Keratinocyte (primary cell): ENCODE data around the gene GRM7. TPM values are rescaled to one million over a fixed set of nuclear protein-coding genes. Genes with fewer than 3 reads are reported as not detected.

Experiments used
- DNase-seq: peaks from one replicate; pipeline ENCODE4 v3.0.0-alpha.2; 2011; ENCODE audit warnings: low read depth, missing footprints, low spot score
- FAIRE-seq: peaks from 2 replicates; lab custom pipeline; 2011; peaks lifted over from hg19 to GRCh38; lab: Jason Lieb, UNC
- H2AFZ ChIP-seq: 2 replicates; pipeline ENCODE4 v1.6.0; 2012; ENCODE audit warnings: low read length, control low read depth, inconsistent platforms; ENCODE audit not compliant: control insufficient read depth
- H3K27ac ChIP-seq: 2 replicates; pipeline ENCODE4 v1.5.1; 2011; ENCODE audit warnings: low read length; ENCODE audit not compliant: control insufficient read depth, insufficient read depth
- H3K27me3 ChIP-seq: 3 replicates; pipeline ENCODE4 v1.6.0; 2011; ENCODE audit warnings: low read length; ENCODE audit not compliant: control insufficient read depth, insufficient read depth; ENCODE audit errors: extremely low read depth
- H3K36me3 ChIP-seq, 2 experiments: 2 replicates in 1 of 2; 3 replicates in 1 of 2; pipeline ENCODE4 v1.5.1; 2011; ENCODE audit warnings: low read length in 2 of 2, mild to moderate bottlenecking in 1 of 2; ENCODE audit not compliant: control insufficient read depth in 2 of 2, insufficient read depth in 2 of 2; ENCODE audit errors: extremely low read depth in 1 of 2
- H3K4me1 ChIP-seq: 3 replicates; pipeline ENCODE4 v1.5.1; 2011; ENCODE audit warnings: low read length; ENCODE audit not compliant: control insufficient read depth, insufficient read depth; ENCODE audit errors: extremely low read depth
- H3K4me2 ChIP-seq: 3 replicates; pipeline ENCODE4 v1.6.0; 2011; ENCODE audit warnings: low read depth, low read length; ENCODE audit not compliant: control insufficient read depth, insufficient read depth; ENCODE audit errors: extremely low read depth
- H3K4me3 ChIP-seq, 3 experiments: fragments of 200-600 bp in 1 of 3; sonication (generic) in 1 of 3; 2 replicates in 2 of 3; 3 replicates in 1 of 3; pipeline ENCODE4 v1.5.1; 2011 to 2016; ENCODE audit warnings: low read length in 3 of 3, mild to moderate bottlenecking in 3 of 3, control low read depth in 2 of 3, inconsistent platforms in 1 of 3, low read depth in 1 of 3, mixed read lengths in 1 of 3, mixed run types in 1 of 3, moderate library complexity in 1 of 3; ENCODE audit not compliant: control insufficient read depth in 2 of 3, insufficient read depth in 2 of 3; ENCODE audit errors: extremely low read depth in 1 of 3
- H3K79me2 ChIP-seq: 2 replicates; pipeline ENCODE4 v1.6.0; 2012; ENCODE audit warnings: low read length; ENCODE audit not compliant: control insufficient read depth, insufficient read depth
- H3K9ac ChIP-seq: 3 replicates; pipeline ENCODE4 v1.6.0; 2011; ENCODE audit warnings: low read length; ENCODE audit not compliant: control insufficient read depth, insufficient read depth; ENCODE audit errors: extremely low read depth
- H3K9me1 ChIP-seq: 3 replicates; pipeline ENCODE4 v1.6.0; 2011; ENCODE audit warnings: low read length; ENCODE audit not compliant: control insufficient read depth, insufficient read depth; ENCODE audit errors: extremely low read depth
- H3K9me3 ChIP-seq: 2 replicates; pipeline ENCODE4 v1.5.1; 2012; ENCODE audit warnings: low read depth, low read length; ENCODE audit not compliant: control insufficient read depth
- H4K20me1 ChIP-seq: 3 replicates; pipeline ENCODE4 v1.6.0; 2011; ENCODE audit warnings: low read length; ENCODE audit not compliant: control insufficient read depth, insufficient read depth; ENCODE audit errors: extremely low read depth
- CTCF ChIP-seq, 3 experiments: IDR thresholded peaks in 1 of 3; conservative IDR thresholded peaks in 1 of 3; optimal IDR thresholded peaks in 1 of 3; 2 replicates in 2 of 3; 3 replicates in 1 of 3; pipeline versions ENCODE3 to v1.5.1; 2011; ENCODE audit warnings: low read length in 3 of 3, mild to moderate bottlenecking in 3 of 3, moderate library complexity in 2 of 3, control low read depth in 1 of 3, inconsistent platforms in 1 of 3; ENCODE audit not compliant: insufficient read depth in 2 of 3; ENCODE audit errors: extremely low read depth in 1 of 3
- EZH2 ChIP-seq: IDR thresholded peaks from one replicate; pipeline ENCODE4 v1.6.1; 2012; ENCODE audit warnings: inconsistent platforms, mild to moderate bottlenecking, low read length, moderate library complexity
- dilution Hi-C: fragments of 300-500 bp; cut with MboI; formaldehyde crosslinking; loops from one replicate; pipeline ENCODE4 v1.7.0; 2020; ENCODE audit warnings: low sequenced_read_pairs; ENCODE audit not compliant: extremely low pct_ligation_motif_present
- polyA plus RNA-seq, 5 experiments: library from polyadenylated mRNA; depleted of rRNA in 3 of 5; stranded (reverse) in 3 of 5; stranded (forward) in 1 of 5; unstranded in 1 of 5; fragments of >200 nt; gene quantifications; 1 replicate in 1 of 5; 2 replicates in 3 of 5; 3 replicates in 1 of 5; pipeline versions ENCODE4 v1.2.1 to v1.2.3, GENCODE V29; 2011 to 2012; ENCODE audit warnings: missing spikeins in 2 of 5, low read depth in 1 of 5, low replicate concordance in 1 of 5

The GRM7 gene
- polyA plus RNA-seq, 1 donor (not counting 4 experiments of a cell fraction or from before 2014, with no cell fraction given), result not detected

- no peak overlapping the region for H3K9ac ChIP-seq
- no peak overlapping the region for H3K27ac ChIP-seq
- no peak for FAIRE-seq
- no peak overlapping the region for H3K4me2 ChIP-seq
- no peaks in the 10 kb centered on the region for H3K9me1 ChIP-seq
- H2AFZ ChIP-seq, result no peak overlapping the region
- H3K4me1 ChIP-seq, result no peaks in the 10 kb centered on the region
- DNase-seq, result no peak
- no peaks in the 10 kb centered on the region for H3K9me3 ChIP-seq
- H4K20me1 ChIP-seq, result no peaks in the 10 kb centered on the region
- TF ChIP-seq EZH2, result no peak
- no peak for TF ChIP-seq CTCF (optimal IDR thresholded peaks at IDR 0.05 in 1 of 3, IDR thresholded peaks at IDR 0.05 in 1 of 3, conservative IDR thresholded peaks at IDR 0.05 in 1 of 3; ENCODE audit: extremely low read depth in 1 of 3, insufficient read depth in 2 of 3, low read length in 3 of 3)
- no peaks in the 10 kb centered on the region for H3K27me3 ChIP-seq
- dilution Hi-C loops, result no loop called here
- H3K4me3 ChIP-seq, result no peak overlapping the region
- no peaks in the 10 kb centered on the region for H3K79me2 ChIP-seq
- H3K36me3 ChIP-seq, result no peaks in the 10 kb centered on the region
These were observed 905.6 kb downstream of the GRM7 start for GRCh38 chr3:7766530-7766929.

- TF ChIP-seq EZH2, result no peak
- no peak for TF ChIP-seq CTCF (optimal IDR thresholded peaks at IDR 0.05 in 1 of 3, IDR thresholded peaks at IDR 0.05 in 1 of 3, conservative IDR thresholded peaks at IDR 0.05 in 1 of 3; ENCODE audit: extremely low read depth in 1 of 3, insufficient read depth in 2 of 3, low read length in 3 of 3)
These were observed 918.4 kb downstream of the GRM7 start for GRCh38 chr3:7779331-7779730.

More at GRCh38 chr3:7779331-7779730, 918.4 kb downstream of the GRM7 start:
- FAIRE-seq (no peak), DNase-seq (no peak)
- dilution Hi-C loops, result no loop called here
- Histone ChIP-seq H3K27ac (no peak overlapping the region), H3K9me3 (no peaks in the 10 kb centered on the region), H3K4me2 (no peak overlapping the region), H3K9ac (no peak overlapping the region), H3K27me3 (no peaks in the 10 kb centered on the region), H3K36me3 (no peaks in the 10 kb centered on the region), H3K4me3 (no peak overlapping the region), H4K20me1 (no peaks in the 10 kb centered on the region), H2AFZ (no peak overlapping the region), H3K79me2 (no peaks in the 10 kb centered on the region), H3K9me1 (no peaks in the 10 kb centered on the region), H3K4me1 (no peaks in the 10 kb centered on the region)
